Activated CD8-positive, alpha-beta memory T cell treated with anti-CD3 and anti-CD28 coated beads, Interleukin-2, amount 50 U/mL, for 1 hour (primary cell): Measurements from ENCODE around the gene GKN1.

Experiments used
- DNase-seq: peaks from one replicate; pipeline ENCODE4 v3.0.0-alpha.2; 2020; ENCODE audit errors: extremely low read depth

GKN1 gene

GRCh38 chr2:68959001-68959400 lies 15.4 kb upstream of the GKN1 start:
- DNase-seq = no peak

GRCh38 chr2:68961380-68961779 lies 13.1 kb upstream of the GKN1 start:
- DNase-seq = no peak

- DNase-seq = no peak
Measured at GRCh38 chr2:68964282-68964681, 10.2 kb upstream of the GKN1 start.

GRCh38 chr2:68968221-68968620 lies 6.2 kb upstream of the GKN1 start:
- no peak for DNase-seq

- DNase-seq = no peak
Measured at GRCh38 chr2:68969736-68970490, 4.5 kb upstream of the GKN1 start.

- no peak for DNase-seq
Measured at GRCh38 chr2:68970566-68971265, 3.7 kb upstream of the GKN1 start.

GRCh38 chr2:68971591-68972231 lies 2.7 kb upstream of the GKN1 start:
- no peak for DNase-seq

- no peak for DNase-seq
Measured at GRCh38 chr2:68974946-68975665, 670 bp downstream of the GKN1 start.

GRCh38 chr2:68975844-68976243 lies 1.4 kb downstream of the GKN1 start:
- DNase-seq = no peak

- DNase-seq = no peak
Measured at GRCh38 chr2:68977453-68977852, 3.0 kb downstream of the GKN1 start.

- no peak for DNase-seq
Measured at GRCh38 chr2:68978098-68978497, 3.7 kb downstream of the GKN1 start.

GRCh38 chr2:68980956-68981355 lies 6.5 kb downstream of the GKN1 start:
- no peak for DNase-seq

GRCh38 chr2:68987021-68987503 lies 12.6 kb downstream of the GKN1 start:
- no peak for DNase-seq

- DNase-seq = no peak
Measured at GRCh38 chr2:68989035-68989434, 14.6 kb downstream of the GKN1 start.

GRCh38 chr2:68992341-68992740 lies 17.9 kb downstream of the GKN1 start:
- DNase-seq = no peak

GRCh38 chr2:68992933-68993332 lies 18.5 kb downstream of the GKN1 start:
- no peak for DNase-seq

GRCh38 chr2:68993660-68994059 lies 19.2 kb downstream of the GKN1 start:
- no peak for DNase-seq

- DNase-seq = no peak
Measured at GRCh38 chr2:68994864-68995263, 20.4 kb downstream of the GKN1 start.

- no peak for DNase-seq
Measured at GRCh38 chr2:68995916-68996315, 21.5 kb downstream of the GKN1 start.

- no peak for DNase-seq
Measured at GRCh38 chr2:68997401-68997800, 23.0 kb downstream of the GKN1 start.

- no peak for DNase-seq
Measured at GRCh38 chr2:69001879-69002278, 27.4 kb downstream of the GKN1 start.

GRCh38 chr2:69003731-69004130 lies 29.3 kb downstream of the GKN1 start:
- no peak for DNase-seq
